ENCODE data around the gene ARSG. TPM values are rescaled to one million over a fixed set of nuclear protein-coding genes. Genes with fewer than 3 reads are reported as not detected.
"Not testable (repeated sequence)": the region's sequence is repeated elsewhere in the genome, so short reads cannot be mapped to it uniquely, and the experiment has no call there.

Gene ARSG
- total RNA-seq, 1 donor from 2014 or later = 10.4 TPM

- intact Hi-C loops (cut with micrococcal nuclease) = no loop called here
Measured at GRCh38 chr17:68273722-68274121, 17.6 kb upstream of the ARSG start.

GRCh38 chr17:68276339-68276738 lies 15.0 kb upstream of the ARSG start:
- intact Hi-C loops (cut with micrococcal nuclease) = not testable (repeated sequence)

- intact Hi-C loops (cut with micrococcal nuclease) = no loop called here
Measured at GRCh38 chr17:68277807-68278206, 13.5 kb upstream of the ARSG start.

- intact Hi-C loops (cut with micrococcal nuclease) = not testable (repeated sequence)
Measured at GRCh38 chr17:68281965-68282364, 9.3 kb upstream of the ARSG start.

GRCh38 chr17:68288375-68288774 lies 2.9 kb upstream of the ARSG start:
- intact Hi-C loops (cut with micrococcal nuclease) = no loop called here

GRCh38 chr17:68288804-68289203 lies 2.5 kb upstream of the ARSG start:
- intact Hi-C loops (cut with micrococcal nuclease) = no loop called here

- intact Hi-C loops (cut with micrococcal nuclease) = no loop called here
Measured at GRCh38 chr17:68289473-68289872, 1.8 kb upstream of the ARSG start.

GRCh38 chr17:68289936-68290267 lies 1.4 kb upstream of the ARSG start:
- intact Hi-C loops (cut with micrococcal nuclease) = loop anchor here (2.0 to 5.0 kb wide), 5 partner anchors 27 to 1037 kb away; partner anchors contain the start of genes ABCA5 and AMZ2

GRCh38 chr17:68290268-68290954 lies 884 bp upstream of the ARSG start:
- intact Hi-C loops (cut with micrococcal nuclease) = loop anchor here (2.0 to 5.0 kb wide), 5 partner anchors 28 to 1036 kb away; partner anchors contain the start of genes ABCA5 and AMZ2

- intact Hi-C loops (cut with micrococcal nuclease) = loop anchor here (1.0 to 5.0 kb wide), 14 partner anchors 18 to 1035 kb away; partner anchors contain the start of genes ABCA5, AMZ2 and WIPI1
Measured at GRCh38 chr17:68291836-68292688, 767 bp downstream of the ARSG start.

GRCh38 chr17:68292689-68293040 lies 1.4 kb downstream of the ARSG start:
- intact Hi-C loops (cut with micrococcal nuclease) = loop anchor here (1.0 to 5.0 kb wide), 7 partner anchors 18 to 171 kb away; no protein-coding TSS in a partner anchor

- intact Hi-C loops (cut with micrococcal nuclease) = loop anchor here (2.0 to 5.0 kb wide), 3 partner anchors 105 to 124 kb away; no protein-coding TSS in a partner anchor
Measured at GRCh38 chr17:68293490-68294195, 2.3 kb downstream of the ARSG start.

GRCh38 chr17:68294196-68294555 lies 2.9 kb downstream of the ARSG start:
- intact Hi-C loops (cut with micrococcal nuclease) = loop anchor here (5.0 kb wide), 2 partner anchors 112 to 123 kb away; no protein-coding TSS in a partner anchor

GRCh38 chr17:68294617-68295016 lies 3.3 kb downstream of the ARSG start:
- intact Hi-C loops (cut with micrococcal nuclease) = loop anchor here (5.0 kb wide), 2 partner anchors 112 to 123 kb away; no protein-coding TSS in a partner anchor

GRCh38 chr17:68295086-68295485 lies 3.8 kb downstream of the ARSG start:
- intact Hi-C loops (cut with micrococcal nuclease) = no loop called here

GRCh38 chr17:68296217-68297191 lies 5.2 kb downstream of the ARSG start:
- intact Hi-C loops (cut with micrococcal nuclease) = loop anchor here (1.0 to 2.0 kb wide), 2 partner anchors 50 to 60 kb away; no protein-coding TSS in a partner anchor

GRCh38 chr17:68297195-68297594 lies 5.9 kb downstream of the ARSG start:
- intact Hi-C loops (cut with micrococcal nuclease) = loop anchor here (2.0 kb wide), 1 partner anchor 50 kb away; no protein-coding TSS in a partner anchor

- intact Hi-C loops (cut with micrococcal nuclease) = no loop called here
Measured at GRCh38 chr17:68298601-68299000, 7.3 kb downstream of the ARSG start.

- intact Hi-C loops (cut with micrococcal nuclease) = no loop called here
Measured at GRCh38 chr17:68299817-68300216, 8.5 kb downstream of the ARSG start.

GRCh38 chr17:68301438-68301959 lies 10.2 kb downstream of the ARSG start:
- intact Hi-C loops (cut with micrococcal nuclease) = no loop called here

Measured in T-helper 2 cell treated with Interferon-gamma antibody and Interleukin-4, amounts not matched to agents 100 ng/mL and 5 ng/mL, for 36 hours (primary cell).